K562 (cell line): ENCODE results near the gene SRM.

ENCODE experiments used
- BRCA1 ChIP-seq, 2 experiments: fragments of 450-650 bp in 1 of 2; sonication (generic) in 1 of 2; formaldehyde crosslinking in 1 of 2; IDR thresholded peaks; 2 replicates each; pipeline versions ENCODE4 v1.5.0 to v1.6.1; 2017 to 2020; ENCODE audit warnings: mild to moderate bottlenecking in 1 of 2, missing genetic modification reagents in 1 of 2
- CBX3 ChIP-seq, 2 experiments: IDR thresholded peaks; 1 replicate in 1 of 2; 2 replicates in 1 of 2; pipeline ENCODE4 v1.6.1; 2012; ENCODE audit warnings: inconsistent platforms in 2 of 2, low read length in 2 of 2, borderline replicate concordance in 1 of 2, control low read depth in 1 of 2
- CTCF ChIP-seq, 3 experiments: IDR thresholded peaks in 2 of 3; conservative IDR thresholded peaks in 1 of 3; 2 replicates each; pipeline ENCODE4 v1.5.1; 2011 to 2012; ENCODE audit warnings: low read length in 3 of 3, mild to moderate bottlenecking in 3 of 3, control low read depth in 2 of 3, improper control_type of control experiment in 1 of 3, inconsistent platforms in 1 of 3, low read depth in 1 of 3, mixed read lengths in 1 of 3, moderate library complexity in 1 of 3; ENCODE audit not compliant: insufficient read depth in 2 of 3
- IRF9 ChIP-seq: fragments of 450-650 bp; IDR thresholded peaks from 2 replicates; pipeline ENCODE4 v1.6.1; 2016; ENCODE audit warnings: missing biosample characterization, missing genetic modification characterization
- SREBF2 ChIP-seq: sonication (generic); formaldehyde crosslinking; IDR thresholded peaks from 2 replicates; pipeline ENCODE4 v1.4.0; 2020; ENCODE audit warnings: mild to moderate bottlenecking, missing genetic modification reagents
- SRSF9 ChIP-seq: fragments of 200-400 bp; formaldehyde crosslinking; IDR thresholded peaks from 2 replicates; pipeline ENCODE4 v1.6.1; 2017; ENCODE audit warnings: low read depth, low read length, borderline replicate concordance
- YY1 ChIP-seq, 3 experiments: IDR thresholded peaks; 2 replicates each; pipeline ENCODE4 v1.6.1; 2011; ENCODE audit warnings: low read length in 2 of 3, mild to moderate bottlenecking in 2 of 3, moderate library complexity in 2 of 3, borderline replicate concordance in 1 of 3, control low read depth in 1 of 3, low read depth in 1 of 3; ENCODE audit not compliant: insufficient read depth in 3 of 3, insufficient replicate concordance in 2 of 3, control insufficient read depth in 1 of 3, insufficient read length in 1 of 3; ENCODE audit errors: extremely low read depth in 1 of 3
- ZFP36 ChIP-seq: fragments of 150-350 bp; IDR thresholded peaks from 2 replicates; pipeline ENCODE4 v1.6.1; 2018; ENCODE audit warnings: low read length, low read depth; ENCODE audit not compliant: partially characterized antibody

GRCh38 chr1:11101347-11101746 is 41.5 kb upstream of the SRM start:
- no peak for TF ChIP-seq SRSF9
- TF ChIP-seq CTCF (IDR thresholded peaks at IDR 0.05 in 2 of 3, conservative IDR thresholded peaks at IDR 0.05 in 1 of 3; ENCODE audit: insufficient read depth in 2 of 3, low read depth in 1 of 3, low read length in 3 of 3) = no peak
- no peak for TF ChIP-seq IRF9
- TF ChIP-seq SREBF2 (CRISPR knock-in tag) = no peak
- no peak for TF ChIP-seq BRCA1 (IDR thresholded peaks at IDR 0.05)
- no peak for TF ChIP-seq BRCA1 (CRISPR knock-in tag; IDR thresholded peaks at IDR 0.05)
- no peak for TF ChIP-seq CBX3 (IDR thresholded peaks at IDR 0.05; ENCODE audit: borderline replicate concordance in 1 of 2, low read length in 2 of 2)
- no peak for TF ChIP-seq YY1 (IDR thresholded peaks at IDR 0.05; ENCODE audit: borderline replicate concordance in 1 of 3, control insufficient read depth in 1 of 3, extremely low read depth in 1 of 3, insufficient read depth in 3 of 3, insufficient read length in 1 of 3, insufficient replicate concordance in 2 of 3, low read depth in 1 of 3, low read length in 2 of 3)
- TF ChIP-seq ZFP36 = no peak
